ENCODE measurements around the gene ATP5F1C. TPM values are rescaled to one million over a fixed set of nuclear protein-coding genes. Genes with fewer than 3 reads are reported as not detected.
A peak's percentile ranks its signal among the peaks of the same experiment; 100 is the strongest.
"Not testable (repeated sequence)": the region's sequence is repeated elsewhere in the genome, so short reads cannot be mapped to it uniquely, and the experiment has no call there.

ATP5F1C gene
- 463 and 467 TPM in 2 replicates for total RNA-seq (2014; rRNA removed; shearing (Covaris generic))

DNA sequence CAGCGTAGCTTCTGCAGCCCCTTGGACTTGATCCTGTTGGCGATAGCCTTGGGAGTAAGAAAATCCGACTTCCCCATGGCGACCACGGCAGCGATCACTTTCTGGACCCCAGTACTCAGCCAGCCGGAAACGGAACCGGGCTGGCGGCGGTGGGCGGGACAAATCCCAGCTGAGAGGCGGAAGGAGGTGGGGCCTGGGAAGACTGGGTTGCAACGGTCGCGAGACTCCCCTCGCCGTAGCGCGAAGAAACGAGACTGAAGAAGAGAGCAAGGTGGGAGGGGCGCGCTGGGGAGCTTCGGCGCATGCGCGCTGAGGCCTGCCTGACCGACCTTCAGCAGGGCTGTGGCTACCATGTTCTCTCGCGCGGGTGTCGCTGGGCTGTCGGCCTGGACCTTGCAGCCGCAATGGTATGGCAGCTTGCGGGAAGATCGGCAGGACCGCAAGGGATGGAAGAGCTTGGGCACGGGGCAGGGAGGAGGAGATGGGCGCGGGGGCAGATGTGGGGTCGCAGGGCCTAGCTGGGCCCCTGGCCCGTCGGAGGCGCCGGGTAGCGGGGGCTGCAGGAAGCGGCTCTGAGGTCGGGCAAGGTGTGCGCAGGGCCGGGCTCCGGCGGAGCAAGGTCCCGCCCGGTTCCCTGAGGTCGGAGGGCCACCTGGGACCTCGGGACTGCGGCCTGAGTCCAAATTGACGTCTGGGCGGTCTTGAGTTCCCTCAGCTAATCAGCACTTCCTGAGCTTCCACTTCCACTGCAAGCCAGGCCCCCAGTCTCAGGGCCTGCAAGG, at the start of gene ATP5F1C, which contains the start of gene KIN:
TSS of gene ATP5F1C (plus strand) at position 321 of the 782 bp plus-strand sequence. CDS start at position 352, 31 bp downstream.
TSS of gene KIN (minus strand) at position 137 of the 782 bp plus-strand sequence. CDS start at position 77, 60 bp downstream.
- DNase-seq (ENCODE audit: low spot score), result peak; percentile 98
- in situ Hi-C loops (cut with HindIII; ENCODE audit: low sequenced_read_pairs), result no loop called here

GRCh38 chr10:7738536-7739407, 49.2 kb upstream of the ATP5F1C start:
- in situ Hi-C loops (cut with HindIII; ENCODE audit: low sequenced_read_pairs), result no loop called here
- peak; percentile 9 for DNase-seq (ENCODE audit: low spot score)

GRCh38 chr10:7744307-7744706, 43.7 kb upstream of the ATP5F1C start:
- in situ Hi-C loops (cut with HindIII; ENCODE audit: low sequenced_read_pairs), result no loop called here
- DNase-seq (ENCODE audit: low spot score), result no peak

DNA sequence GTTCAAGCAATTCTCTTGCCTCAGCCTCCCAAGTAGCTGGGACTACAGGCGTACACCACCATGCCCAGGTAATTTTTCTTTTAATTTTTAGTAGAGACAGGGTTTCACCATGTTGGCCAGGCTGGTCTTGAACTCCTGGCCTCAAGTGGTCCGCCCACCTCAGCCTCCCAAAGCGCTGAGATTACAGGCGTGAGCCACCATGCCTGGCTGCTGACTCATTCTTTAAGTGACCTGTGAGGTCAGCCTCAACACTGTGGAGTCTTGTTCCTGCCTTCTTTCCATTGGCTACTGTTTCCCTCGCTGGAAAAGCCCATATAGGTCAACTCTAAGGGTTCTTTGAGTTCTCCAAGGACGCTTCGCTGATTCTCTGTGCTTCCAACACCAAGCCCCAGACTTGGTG, 39.3 kb upstream of the ATP5F1C start:
- in situ Hi-C loops (cut with HindIII; ENCODE audit: low sequenced_read_pairs); DNase-seq (ENCODE audit: low spot score): not testable (repeated sequence)

DNA sequence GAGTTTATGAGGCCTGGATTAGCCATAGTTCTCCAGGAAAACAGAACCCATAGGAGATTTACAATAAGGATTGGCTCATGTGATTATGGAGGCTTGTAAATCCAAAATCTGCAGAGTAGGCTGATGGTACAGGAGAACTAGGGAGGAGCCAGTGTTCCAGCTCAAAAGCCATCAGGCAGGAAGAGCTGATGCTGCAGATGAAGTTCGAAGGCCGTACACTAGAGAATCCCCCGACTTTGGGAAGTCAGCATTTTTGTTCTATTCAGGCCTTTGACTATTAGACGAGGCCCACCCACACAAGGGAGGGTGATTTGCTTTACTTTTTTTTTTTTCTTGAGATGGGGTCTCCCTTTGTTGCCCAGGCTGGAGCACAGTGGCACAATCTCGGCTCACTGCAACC, 37.8 kb upstream of the ATP5F1C start:
- DNase-seq (ENCODE audit: low spot score), result no peak
- in situ Hi-C loops (cut with HindIII; ENCODE audit: low sequenced_read_pairs), result no loop called here

GRCh38 chr10:7752251-7752650, 35.7 kb upstream of the ATP5F1C start:
- no peak for DNase-seq (ENCODE audit: low spot score)

DNA sequence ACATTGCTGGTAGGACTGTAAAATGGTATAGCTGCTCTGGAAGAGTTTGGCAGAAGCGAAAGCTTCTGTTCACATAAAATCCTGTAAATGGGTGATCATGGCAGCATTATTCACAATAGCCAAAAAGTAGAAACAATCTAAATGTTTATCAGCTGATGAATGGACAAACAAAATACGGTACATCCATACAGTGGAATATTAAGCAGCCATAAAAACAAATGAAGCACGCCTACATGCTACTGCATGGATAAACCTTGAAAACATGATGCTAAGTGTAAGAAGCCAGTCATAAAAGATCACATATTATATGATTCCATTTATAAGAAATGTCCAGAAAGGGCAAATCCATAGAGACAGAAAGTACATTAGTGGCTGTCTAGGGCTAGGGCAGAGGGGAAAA, 32.9 kb upstream of the ATP5F1C start:
- no peak for DNase-seq (ENCODE audit: low spot score)
- in situ Hi-C loops (cut with HindIII; ENCODE audit: low sequenced_read_pairs), result no loop called here

More at GRCh38 chr10:7752251-7752650, 35.7 kb upstream of the ATP5F1C start:
- in situ Hi-C loops (cut with HindIII; ENCODE audit: low sequenced_read_pairs), result no loop called here

GRCh38 chr10:7756360-7756992, 31.5 kb upstream of the ATP5F1C start:
- in situ Hi-C loops (cut with HindIII; ENCODE audit: low sequenced_read_pairs), result no loop called here
- peak; percentile 12 for DNase-seq (ENCODE audit: low spot score)

DNA sequence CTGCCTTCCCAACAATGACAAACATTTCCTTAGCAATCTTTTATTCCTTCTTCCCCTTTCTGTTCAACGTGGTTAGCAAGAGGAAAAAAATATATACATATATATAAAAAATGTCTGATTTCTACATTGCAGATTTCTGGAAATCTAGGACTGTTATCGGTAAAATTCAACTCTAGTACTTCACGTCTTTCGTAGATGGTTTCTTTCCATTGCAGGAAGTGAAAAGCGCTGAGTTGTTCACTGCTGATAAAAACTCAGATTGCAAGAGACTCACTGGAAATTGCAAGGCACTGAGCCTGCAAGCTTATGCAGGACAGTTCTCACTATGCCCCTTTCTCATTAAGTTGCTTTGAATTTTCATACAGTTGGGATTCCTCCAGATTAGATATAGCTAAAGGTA, 24.0 kb upstream of the ATP5F1C start:
- in situ Hi-C loops (cut with HindIII; ENCODE audit: low sequenced_read_pairs), result no loop called here
- no peak for DNase-seq (ENCODE audit: low spot score)

DNA sequence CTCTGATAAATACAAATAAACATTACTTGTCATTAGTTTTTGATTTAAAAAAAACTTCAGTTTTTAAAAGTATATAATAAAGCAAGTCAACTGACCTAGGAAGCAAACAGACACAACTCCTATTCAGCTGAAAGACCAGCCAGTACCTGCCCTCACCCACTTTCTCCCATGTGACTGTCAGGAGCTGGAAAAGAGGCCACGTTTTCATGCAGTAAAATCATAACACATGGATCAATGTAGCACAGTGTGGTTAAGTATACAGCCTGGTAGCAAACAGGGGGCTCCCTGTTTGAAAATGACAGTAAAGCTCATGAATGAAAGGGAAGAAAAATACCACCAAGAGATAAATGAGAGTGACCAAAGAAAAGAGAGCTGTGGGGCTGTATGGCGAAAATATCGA, 21.7 kb upstream of the ATP5F1C start:
- in situ Hi-C loops (cut with HindIII; ENCODE audit: low sequenced_read_pairs), result no loop called here

GRCh38 chr10:7767209-7767608, 20.8 kb upstream of the ATP5F1C start:
- in situ Hi-C loops (cut with HindIII; ENCODE audit: low sequenced_read_pairs), result no loop called here
- DNase-seq (ENCODE audit: low spot score), result no peak

More for the DNA sequence above, 21.7 kb upstream of the ATP5F1C start:
- no peak for DNase-seq (ENCODE audit: low spot score)

GRCh38 chr10:7768417-7768816, 19.6 kb upstream of the ATP5F1C start:
- DNase-seq (ENCODE audit: low spot score), result no peak
- in situ Hi-C loops (cut with HindIII; ENCODE audit: low sequenced_read_pairs), result no loop called here

DNA sequence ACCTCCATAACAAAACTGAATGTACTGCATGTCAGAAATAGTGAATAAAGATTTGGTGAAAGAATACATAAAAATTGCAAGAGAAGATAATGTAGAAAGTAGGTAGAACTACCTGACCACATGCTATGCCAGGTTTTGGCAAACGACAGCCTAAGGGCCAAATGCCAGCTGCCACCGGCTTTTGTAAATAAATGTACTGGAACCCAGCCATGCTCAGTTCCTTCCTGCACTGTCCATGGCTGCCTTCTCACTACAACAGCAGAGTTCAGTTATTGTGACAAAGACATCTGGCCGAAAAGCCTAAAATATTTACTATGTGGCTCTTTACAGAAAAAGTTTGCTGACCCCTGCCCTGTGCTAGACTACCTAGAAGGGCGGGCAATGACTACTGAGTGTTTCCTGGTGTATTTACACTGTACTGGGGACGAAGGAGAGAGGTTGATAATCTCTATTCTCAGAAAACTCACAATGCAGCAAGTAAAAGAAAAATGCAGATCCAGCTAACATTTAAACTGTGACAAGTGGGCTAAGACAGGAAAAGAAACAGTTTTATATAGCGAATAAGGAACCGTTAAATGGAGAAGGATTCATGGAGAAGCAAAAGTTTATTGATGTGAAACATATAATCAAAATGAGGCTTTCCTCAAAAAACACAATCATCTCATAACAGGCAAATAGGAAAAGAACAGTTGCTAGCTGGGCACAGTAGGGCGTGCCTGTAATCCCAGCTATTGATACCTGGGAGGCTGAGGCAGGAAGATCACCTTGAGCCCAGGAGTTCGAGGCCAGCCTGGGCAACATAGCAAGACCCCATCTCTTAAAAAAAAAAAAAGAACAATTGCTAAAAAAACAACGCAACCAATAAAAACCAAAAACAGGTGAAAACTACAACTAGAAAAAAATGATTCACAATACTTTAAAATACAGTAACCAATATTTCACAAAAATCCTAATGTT, 13.9 kb upstream of the ATP5F1C start:
- in situ Hi-C loops (cut with HindIII; ENCODE audit: low sequenced_read_pairs), result no loop called here
- DNase-seq (ENCODE audit: low spot score), result peak; percentile 93

GRCh38 chr10:7776777-7777176, 11.2 kb upstream of the ATP5F1C start:
- in situ Hi-C loops (cut with HindIII; ENCODE audit: low sequenced_read_pairs), result no loop called here
- no peak for DNase-seq (ENCODE audit: low spot score)

DNA sequence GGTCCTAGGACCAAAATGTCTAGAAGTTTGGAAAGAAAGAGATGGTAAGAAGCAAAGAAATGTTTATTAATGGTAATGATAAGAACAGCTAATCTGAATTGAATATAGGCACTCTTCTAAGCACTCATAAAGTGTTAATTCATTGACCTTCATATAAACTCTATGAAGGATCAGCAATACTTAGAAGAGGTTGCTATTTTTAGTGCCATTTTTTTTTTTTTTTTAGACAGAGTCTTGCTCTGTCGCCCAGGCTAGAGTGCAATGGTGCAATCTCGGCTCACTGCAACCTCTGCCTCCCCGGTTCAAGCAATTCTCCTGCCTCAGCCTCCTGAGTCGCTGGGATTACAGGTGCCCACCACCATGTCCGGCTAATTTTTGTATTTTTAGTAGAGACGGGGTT, 5.8 kb upstream of the ATP5F1C start:
- in situ Hi-C loops (cut with HindIII; ENCODE audit: low sequenced_read_pairs); DNase-seq (ENCODE audit: low spot score): not testable (repeated sequence)

DNA sequence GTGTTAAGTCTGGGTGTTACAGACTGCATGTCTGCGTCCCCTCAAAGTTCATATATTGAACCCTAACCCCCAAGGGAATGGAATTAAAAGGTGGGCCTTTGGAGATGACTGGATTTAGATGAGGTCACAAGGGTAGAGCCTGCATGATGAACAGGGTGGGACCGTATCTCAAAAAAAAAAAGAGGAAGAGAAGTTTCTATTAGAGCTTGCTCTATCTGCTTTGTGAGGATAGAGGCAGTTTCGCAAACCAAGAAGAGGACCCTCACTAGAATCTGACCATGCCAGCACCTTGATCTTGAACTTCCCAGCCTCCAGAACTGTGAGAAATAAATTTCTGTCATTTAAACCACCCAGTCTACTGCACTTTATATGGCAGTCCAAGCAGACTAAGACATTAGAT, 1.5 kb upstream of the ATP5F1C start:
- in situ Hi-C loops (cut with HindIII; ENCODE audit: low sequenced_read_pairs), result no loop called here
- no peak for DNase-seq (ENCODE audit: low spot score)

- no peak for DNase-seq (ENCODE audit: low spot score)
- in situ Hi-C loops (cut with HindIII; ENCODE audit: low sequenced_read_pairs), result no loop called here
Observed at GRCh38 chr10:7787150-7787856, 674 bp upstream of the ATP5F1C start.
